Measurements from ENCODE around the gene WSCD1.

Gene WSCD1

DNA sequence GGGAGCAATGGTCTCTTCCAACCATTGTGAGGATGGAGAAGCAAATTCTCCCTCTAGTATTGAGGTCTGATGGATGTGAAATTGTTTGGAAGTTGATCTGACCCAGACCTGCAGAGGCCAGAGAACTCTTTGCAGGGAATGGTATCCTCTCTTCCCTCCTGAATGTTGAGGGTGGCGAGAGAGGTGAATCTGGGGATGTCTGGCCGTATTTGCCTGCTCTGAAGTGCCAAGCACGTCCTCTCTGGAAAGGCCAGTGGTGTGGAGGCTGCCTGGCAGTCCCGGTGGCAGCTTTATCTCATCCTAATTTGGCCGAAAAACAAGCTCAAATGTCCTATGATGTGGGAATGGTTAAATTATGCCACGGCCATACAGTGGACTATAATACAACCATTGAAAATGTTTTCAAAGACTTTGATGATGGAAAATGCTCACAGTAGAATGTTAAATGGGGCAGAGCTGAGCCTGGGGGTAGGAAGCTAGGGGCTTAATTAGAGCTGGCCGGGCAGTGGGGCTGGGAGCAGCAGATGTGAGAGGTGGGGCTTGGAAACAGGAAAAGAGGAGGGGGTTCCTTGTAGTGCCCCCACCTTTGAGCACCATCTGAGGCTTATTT is 30.8 kb downstream of the WSCD1 start:
- Histone ChIP-seq H3K4me1 (ENCODE audit: control insufficient read depth, insufficient read depth, low read length) (peaks cover 22% of the 10 kb centered on the region), H3K36me3 (ENCODE audit: control insufficient read depth, insufficient read depth, low read length) (peaks cover 4% of the 10 kb centered on the region), H3K9ac (ENCODE audit: low read depth, low read length) (no peak overlapping the region), H3K9me3 (ENCODE audit: control insufficient read depth, insufficient read depth, low read length) (no peaks in the 10 kb centered on the region), H3K27me3 (ENCODE audit: control insufficient read depth, insufficient read depth, low read length) (no peaks in the 10 kb centered on the region), H3K4me3 (ENCODE audit: low read depth, low read length) (no peak overlapping the region)

DNA sequence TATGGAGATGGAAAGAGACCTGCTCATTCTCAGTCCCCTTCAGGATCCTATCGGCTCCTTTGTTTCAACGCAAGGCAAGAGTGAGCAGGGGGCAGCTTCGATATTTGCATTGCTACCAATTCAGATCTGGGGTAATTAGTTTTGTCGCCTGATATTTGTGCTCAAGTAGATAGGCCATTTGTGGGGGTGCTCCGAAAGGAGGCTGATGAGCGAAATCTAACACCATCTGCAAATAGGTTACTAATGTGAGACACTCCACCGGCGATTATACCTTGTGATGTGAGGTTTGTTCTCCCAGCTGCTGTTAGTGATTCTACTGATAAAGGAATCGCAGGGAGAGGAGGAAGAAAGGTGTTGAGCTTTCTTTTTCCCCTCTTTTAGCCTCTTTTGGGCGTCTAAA is 31.5 kb downstream of the WSCD1 start:
- H3K9ac ChIP-seq (ENCODE audit: low read depth, low read length): no peak overlapping the region
- peaks cover 22% of the 10 kb centered on the region for H3K4me1 ChIP-seq (ENCODE audit: control insufficient read depth, insufficient read depth, low read length)
- no peaks in the 10 kb centered on the region for H3K9me3 ChIP-seq (ENCODE audit: control insufficient read depth, insufficient read depth, low read length)
- no peaks in the 10 kb centered on the region for H3K27me3 ChIP-seq (ENCODE audit: control insufficient read depth, insufficient read depth, low read length)
- peaks cover 4% of the 10 kb centered on the region for H3K36me3 ChIP-seq (ENCODE audit: control insufficient read depth, insufficient read depth, low read length)
- no peak overlapping the region for H3K4me3 ChIP-seq (ENCODE audit: low read depth, low read length)

DNA sequence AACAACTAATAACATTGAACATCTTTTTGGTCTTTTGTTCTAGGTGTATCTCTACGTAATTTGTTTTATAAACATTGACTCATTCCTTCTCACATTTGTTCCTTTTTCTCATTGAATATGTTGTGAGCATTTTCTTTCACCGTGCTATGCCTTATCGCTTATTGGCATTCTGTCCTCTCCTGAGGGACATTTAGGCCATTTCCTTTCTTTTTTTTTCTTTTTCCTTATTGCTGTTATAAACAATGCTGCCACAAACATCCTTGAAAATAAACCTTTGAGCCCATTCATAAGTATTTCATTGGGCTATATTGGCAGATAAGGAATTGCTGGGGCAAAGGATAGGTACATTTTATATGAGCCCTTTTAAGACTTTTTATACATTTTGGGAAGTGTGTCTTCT is 32.4 kb downstream of the WSCD1 start:
- H3K4me3 ChIP-seq (ENCODE audit: low read depth, low read length): no peak overlapping the region
- peaks cover 4% of the 10 kb centered on the region for H3K36me3 ChIP-seq (ENCODE audit: control insufficient read depth, insufficient read depth, low read length)
- H3K27me3 ChIP-seq (ENCODE audit: control insufficient read depth, insufficient read depth, low read length): no peaks in the 10 kb centered on the region
- H3K9me3 ChIP-seq (ENCODE audit: control insufficient read depth, insufficient read depth, low read length): no peaks in the 10 kb centered on the region
- H3K9ac ChIP-seq (ENCODE audit: low read depth, low read length): no peak overlapping the region
- peaks cover 22% of the 10 kb centered on the region for H3K4me1 ChIP-seq (ENCODE audit: control insufficient read depth, insufficient read depth, low read length)

- H3K36me3 ChIP-seq (ENCODE audit: control insufficient read depth, insufficient read depth, low read length): peaks cover 2% of the 10 kb centered on the region
- no peaks in the 10 kb centered on the region for H3K27me3 ChIP-seq (ENCODE audit: control insufficient read depth, insufficient read depth, low read length)
- H3K4me1 ChIP-seq (ENCODE audit: control insufficient read depth, insufficient read depth, low read length): peaks cover 18% of the 10 kb centered on the region
- no peaks in the 10 kb centered on the region for H3K9me3 ChIP-seq (ENCODE audit: control insufficient read depth, insufficient read depth, low read length)
- H3K9ac ChIP-seq (ENCODE audit: low read depth, low read length): no peak overlapping the region
- no peak overlapping the region for H3K4me3 ChIP-seq (ENCODE audit: low read depth, low read length)
These were observed 34.9 kb downstream of the WSCD1 start for GRCh38 chr17:6104956-6105648.

DNA sequence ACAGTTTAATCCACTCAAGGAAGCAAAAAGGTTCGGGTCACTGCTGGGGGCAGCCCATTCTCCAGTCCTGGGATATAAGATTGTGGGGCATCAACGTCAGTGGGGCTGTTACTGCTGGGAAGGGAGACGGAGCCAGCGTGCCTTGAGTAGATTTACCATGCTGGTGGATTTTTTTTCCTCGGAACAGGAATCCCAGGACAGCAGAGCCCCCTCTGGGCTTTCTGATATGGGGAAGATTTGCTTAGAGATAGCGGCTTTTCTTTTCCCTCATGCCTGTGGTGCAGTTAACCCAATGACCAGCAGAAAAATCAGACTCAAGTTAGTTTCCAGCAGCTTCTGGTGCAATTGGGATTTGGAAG is 35.4 kb downstream of the WSCD1 start:
- H3K4me3 ChIP-seq (ENCODE audit: low read depth, low read length): no peak overlapping the region
- no peaks in the 10 kb centered on the region for H3K9me3 ChIP-seq (ENCODE audit: control insufficient read depth, insufficient read depth, low read length)
- peaks cover 2% of the 10 kb centered on the region for H3K36me3 ChIP-seq (ENCODE audit: control insufficient read depth, insufficient read depth, low read length)
- peaks cover 18% of the 10 kb centered on the region for H3K4me1 ChIP-seq (ENCODE audit: control insufficient read depth, insufficient read depth, low read length)
- no peaks in the 10 kb centered on the region for H3K27me3 ChIP-seq (ENCODE audit: control insufficient read depth, insufficient read depth, low read length)
- H3K9ac ChIP-seq (ENCODE audit: low read depth, low read length): no peak overlapping the region

DNA sequence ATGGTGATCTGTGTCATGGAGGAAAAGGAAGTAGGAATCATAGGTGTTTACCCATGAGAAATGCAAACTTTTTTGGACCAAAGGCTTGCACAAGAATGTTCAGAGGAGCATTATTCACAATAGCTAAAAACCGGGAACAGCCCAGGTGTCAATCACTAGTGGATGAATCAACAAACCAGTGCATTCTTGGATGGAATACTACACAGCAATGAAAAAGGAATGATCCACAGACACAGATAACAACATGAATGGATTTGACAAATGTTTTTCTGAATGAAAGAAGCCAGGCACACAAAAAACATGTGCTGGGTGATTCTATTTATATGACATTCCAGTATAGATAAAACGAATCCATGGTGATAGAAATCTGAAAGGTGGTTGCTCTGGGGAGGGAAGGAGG is 36.0 kb downstream of the WSCD1 start:
- no peak overlapping the region for H3K4me3 ChIP-seq (ENCODE audit: low read depth, low read length)
- no peaks in the 10 kb centered on the region for H3K9me3 ChIP-seq (ENCODE audit: control insufficient read depth, insufficient read depth, low read length)
- no peak overlapping the region for H3K9ac ChIP-seq (ENCODE audit: low read depth, low read length)
- H3K36me3 ChIP-seq (ENCODE audit: control insufficient read depth, insufficient read depth, low read length): peaks cover 5% of the 10 kb centered on the region
- H3K27me3 ChIP-seq (ENCODE audit: control insufficient read depth, insufficient read depth, low read length): no peaks in the 10 kb centered on the region
- H3K4me1 ChIP-seq (ENCODE audit: control insufficient read depth, insufficient read depth, low read length): peaks cover 14% of the 10 kb centered on the region

DNA sequence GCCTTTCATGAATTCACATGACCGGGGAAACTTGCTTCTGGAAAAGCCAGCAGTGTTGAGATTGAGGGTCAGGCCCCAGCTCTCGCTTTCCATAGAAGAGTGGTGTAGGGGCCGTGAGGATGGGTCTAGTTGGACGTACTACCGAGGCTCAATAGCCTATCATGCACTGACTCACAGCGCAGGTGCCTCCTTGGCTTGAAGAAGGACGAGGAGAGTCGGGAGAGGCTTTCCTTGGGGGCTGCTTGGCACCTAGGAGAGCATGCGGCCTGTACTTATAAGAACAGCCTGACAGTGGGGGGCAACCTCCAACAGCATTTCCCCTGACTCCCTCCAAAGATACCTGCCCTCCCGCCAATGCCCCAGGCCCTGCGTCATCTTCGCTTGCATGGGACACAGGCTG is 37.6 kb downstream of the WSCD1 start:
- Histone ChIP-seq H3K36me3 (ENCODE audit: control insufficient read depth, insufficient read depth, low read length) (peaks cover 5% of the 10 kb centered on the region), H3K9me3 (ENCODE audit: control insufficient read depth, insufficient read depth, low read length) (no peaks in the 10 kb centered on the region), H3K4me1 (ENCODE audit: control insufficient read depth, insufficient read depth, low read length) (no peaks in the 10 kb centered on the region), H3K9ac (ENCODE audit: low read depth, low read length) (no peak overlapping the region), H3K27me3 (ENCODE audit: control insufficient read depth, insufficient read depth, low read length) (no peaks in the 10 kb centered on the region), H3K4me3 (ENCODE audit: low read depth, low read length) (no peak overlapping the region)

DNA sequence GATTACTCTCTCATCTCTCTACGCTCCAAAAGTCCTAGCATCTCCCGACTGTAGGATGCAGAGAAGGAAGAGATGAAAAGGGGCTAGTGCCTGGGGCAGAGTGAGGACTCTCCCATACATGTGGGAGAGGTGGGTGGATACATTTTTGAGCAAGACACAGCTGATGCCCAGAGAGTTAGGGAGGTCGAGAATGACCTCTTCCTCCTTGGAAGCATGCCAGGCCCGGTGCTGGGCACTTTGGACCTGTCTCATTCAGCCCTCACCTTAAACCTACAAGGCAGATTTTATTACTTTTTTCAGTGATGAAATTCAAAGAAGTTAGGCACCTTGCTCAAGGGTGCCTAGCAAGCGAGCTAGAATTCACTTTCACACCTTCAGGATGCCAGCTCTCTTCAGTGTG is 38.2 kb downstream of the WSCD1 start:
- peaks cover 5% of the 10 kb centered on the region for H3K36me3 ChIP-seq (ENCODE audit: control insufficient read depth, insufficient read depth, low read length)
- H3K9ac ChIP-seq (ENCODE audit: low read depth, low read length): no peak overlapping the region
- no peaks in the 10 kb centered on the region for H3K4me1 ChIP-seq (ENCODE audit: control insufficient read depth, insufficient read depth, low read length)
- no peaks in the 10 kb centered on the region for H3K9me3 ChIP-seq (ENCODE audit: control insufficient read depth, insufficient read depth, low read length)
- H3K27me3 ChIP-seq (ENCODE audit: control insufficient read depth, insufficient read depth, low read length): no peaks in the 10 kb centered on the region
- no peak overlapping the region for H3K4me3 ChIP-seq (ENCODE audit: low read depth, low read length)

- H3K9ac ChIP-seq (ENCODE audit: low read depth, low read length): no peak overlapping the region
- H3K36me3 ChIP-seq (ENCODE audit: control insufficient read depth, insufficient read depth, low read length): peaks cover 4% of the 10 kb centered on the region
- H3K4me3 ChIP-seq (ENCODE audit: low read depth, low read length): no peak overlapping the region
- H3K4me1 ChIP-seq (ENCODE audit: control insufficient read depth, insufficient read depth, low read length): no peaks in the 10 kb centered on the region
- no peaks in the 10 kb centered on the region for H3K27me3 ChIP-seq (ENCODE audit: control insufficient read depth, insufficient read depth, low read length)
- H3K9me3 ChIP-seq (ENCODE audit: control insufficient read depth, insufficient read depth, low read length): no peaks in the 10 kb centered on the region
These were observed 38.8 kb downstream of the WSCD1 start for GRCh38 chr17:6108987-6109386.

DNA sequence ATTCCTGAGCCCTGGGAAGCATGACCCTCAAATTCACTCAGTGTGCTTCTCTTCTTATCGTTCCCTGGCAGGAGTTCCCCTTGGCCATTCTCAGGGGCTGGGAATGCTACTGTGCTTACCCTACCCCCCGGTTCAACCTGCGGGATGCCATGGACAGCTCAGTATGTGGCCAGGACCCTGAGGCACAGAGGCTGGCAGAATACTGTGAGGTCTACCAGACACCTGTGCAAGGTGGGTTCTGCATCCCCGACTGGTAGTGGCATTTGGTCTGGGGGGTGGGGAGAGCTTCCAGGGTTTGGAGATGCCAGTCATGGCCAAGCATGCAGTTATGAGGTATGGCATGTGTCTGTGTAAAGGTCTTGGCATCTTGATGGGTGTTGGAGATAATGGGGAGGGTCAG is 39.4 kb downstream of the WSCD1 start:
- H3K4me3 ChIP-seq (ENCODE audit: low read depth, low read length): no peak overlapping the region
- H3K4me1 ChIP-seq (ENCODE audit: control insufficient read depth, insufficient read depth, low read length): no peaks in the 10 kb centered on the region
- H3K9me3 ChIP-seq (ENCODE audit: control insufficient read depth, insufficient read depth, low read length): no peaks in the 10 kb centered on the region
- H3K27me3 ChIP-seq (ENCODE audit: control insufficient read depth, insufficient read depth, low read length): no peaks in the 10 kb centered on the region
- peaks cover 3% of the 10 kb centered on the region for H3K36me3 ChIP-seq (ENCODE audit: control insufficient read depth, insufficient read depth, low read length)
- H3K9ac ChIP-seq (ENCODE audit: low read depth, low read length): no peak overlapping the region

DNA sequence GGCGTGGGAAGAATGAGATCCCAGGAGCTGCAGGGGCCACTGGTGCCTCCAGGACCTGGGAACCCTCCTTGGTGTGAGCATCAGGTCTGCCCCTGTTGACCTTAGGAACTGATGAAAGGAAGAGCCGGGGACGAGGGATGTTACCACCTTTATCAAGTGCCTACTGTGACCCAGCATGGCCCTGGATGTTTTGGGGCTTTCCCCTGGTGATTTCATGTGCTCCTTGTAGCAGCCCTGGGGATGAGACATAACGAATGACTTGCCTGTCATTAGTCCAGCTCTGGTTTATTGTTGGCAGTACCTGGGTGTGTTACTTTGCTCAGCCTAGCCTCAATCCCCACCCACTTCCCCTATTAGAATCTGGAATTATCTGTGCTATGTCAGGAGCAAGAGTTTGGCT is 39.9 kb downstream of the WSCD1 start:
- Histone ChIP-seq H3K27me3 (ENCODE audit: control insufficient read depth, insufficient read depth, low read length) (no peaks in the 10 kb centered on the region), H3K4me1 (ENCODE audit: control insufficient read depth, insufficient read depth, low read length) (no peaks in the 10 kb centered on the region), H3K9ac (ENCODE audit: low read depth, low read length) (no peak overlapping the region), H3K36me3 (ENCODE audit: control insufficient read depth, insufficient read depth, low read length) (peaks cover 3% of the 10 kb centered on the region), H3K4me3 (ENCODE audit: low read depth, low read length) (no peak overlapping the region), H3K9me3 (ENCODE audit: control insufficient read depth, insufficient read depth, low read length) (no peaks in the 10 kb centered on the region)

DNA sequence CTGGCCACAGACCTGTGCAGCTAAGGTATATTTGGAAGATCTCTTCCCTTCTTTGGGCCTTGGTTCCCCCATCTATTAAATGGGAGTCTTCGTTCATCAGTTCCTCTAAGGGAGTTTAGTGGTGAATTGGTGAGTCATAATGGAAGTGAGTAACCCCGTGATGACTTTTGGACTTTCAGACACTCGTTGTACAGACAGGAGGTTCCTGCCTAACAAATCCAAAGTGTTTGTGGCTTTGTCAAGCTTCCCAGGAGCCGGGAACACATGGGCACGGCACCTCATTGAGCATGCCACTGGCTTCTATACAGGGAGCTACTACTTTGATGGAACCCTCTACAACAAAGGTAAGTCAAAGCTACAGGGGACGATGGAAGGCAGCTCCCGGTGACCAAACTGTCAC is 40.4 kb downstream of the WSCD1 start:
- H3K9ac ChIP-seq (ENCODE audit: low read depth, low read length): no peak overlapping the region
- no peaks in the 10 kb centered on the region for H3K27me3 ChIP-seq (ENCODE audit: control insufficient read depth, insufficient read depth, low read length)
- no peaks in the 10 kb centered on the region for H3K4me1 ChIP-seq (ENCODE audit: control insufficient read depth, insufficient read depth, low read length)
- H3K9me3 ChIP-seq (ENCODE audit: control insufficient read depth, insufficient read depth, low read length): no peaks in the 10 kb centered on the region
- H3K36me3 ChIP-seq (ENCODE audit: control insufficient read depth, insufficient read depth, low read length): peaks cover 3% of the 10 kb centered on the region
- no peak overlapping the region for H3K4me3 ChIP-seq (ENCODE audit: low read depth, low read length)
